GM12874 (cell line): ENCODE data around the gene CAD.
A peak's percentile ranks its signal among the peaks of the same experiment; 100 is the strongest.

Experiments
- TF ChIP-seq, protein P1 (sequence below): IDR thresholded peaks from 2 replicates; pipeline ENCODE4 v1.5.1; 2011; ENCODE audit warnings: low read depth, mild to moderate bottlenecking, control low read depth, low read length, moderate library complexity; ENCODE audit not compliant: insufficient read depth

Gene CAD

DNA sequence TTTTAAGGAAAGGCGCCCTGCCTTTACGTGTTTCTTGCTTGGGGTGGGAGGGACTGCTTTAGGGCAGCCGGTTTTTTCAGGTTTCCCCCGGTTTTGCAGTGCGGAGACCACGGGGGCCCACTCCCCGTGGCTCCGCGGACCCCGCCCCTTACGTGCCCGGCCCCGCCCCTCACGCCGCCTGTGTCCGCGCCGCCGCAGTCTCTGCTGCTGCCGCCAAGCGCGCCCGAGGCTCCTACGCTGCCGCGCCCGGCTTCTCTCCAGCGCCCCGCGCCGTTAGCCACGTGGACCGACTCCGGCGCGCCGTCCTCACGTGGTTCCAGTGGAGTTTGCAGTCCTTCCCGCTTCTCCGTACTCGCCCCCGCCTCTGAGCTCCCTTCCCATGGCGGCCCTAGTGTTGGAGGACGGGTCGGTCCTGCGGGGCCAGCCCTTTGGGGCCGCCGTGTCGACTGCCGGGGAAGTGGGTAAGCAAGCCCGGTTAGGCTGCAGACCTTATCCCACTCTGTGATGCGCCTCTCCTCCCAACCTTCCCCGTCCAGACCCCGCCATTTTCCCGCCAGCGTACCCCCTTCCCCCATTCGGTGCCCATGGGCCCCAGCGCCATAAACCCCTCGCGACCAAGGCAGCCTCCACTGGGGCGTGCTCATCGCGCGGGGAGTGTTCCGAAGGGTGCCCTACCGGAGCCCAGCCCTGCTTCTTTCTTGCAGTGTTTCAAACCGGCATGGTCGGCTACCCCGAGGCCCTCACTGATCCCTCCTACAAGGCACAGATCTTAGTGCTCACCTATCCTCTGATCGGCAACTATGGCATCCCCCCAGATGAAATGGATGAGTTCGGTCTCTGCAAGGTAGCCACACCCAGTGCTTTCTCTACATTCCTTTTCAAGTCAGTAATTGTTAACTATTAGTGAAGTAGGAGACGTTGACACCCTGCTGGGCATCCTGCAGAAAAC, at the start of gene CAD:
CAD (plus strand) TSS at position 197 of the 949 bp plus-strand sequence; CDS start at position 380, 183 bp downstream.
- TF ChIP-seq, protein P1, sequence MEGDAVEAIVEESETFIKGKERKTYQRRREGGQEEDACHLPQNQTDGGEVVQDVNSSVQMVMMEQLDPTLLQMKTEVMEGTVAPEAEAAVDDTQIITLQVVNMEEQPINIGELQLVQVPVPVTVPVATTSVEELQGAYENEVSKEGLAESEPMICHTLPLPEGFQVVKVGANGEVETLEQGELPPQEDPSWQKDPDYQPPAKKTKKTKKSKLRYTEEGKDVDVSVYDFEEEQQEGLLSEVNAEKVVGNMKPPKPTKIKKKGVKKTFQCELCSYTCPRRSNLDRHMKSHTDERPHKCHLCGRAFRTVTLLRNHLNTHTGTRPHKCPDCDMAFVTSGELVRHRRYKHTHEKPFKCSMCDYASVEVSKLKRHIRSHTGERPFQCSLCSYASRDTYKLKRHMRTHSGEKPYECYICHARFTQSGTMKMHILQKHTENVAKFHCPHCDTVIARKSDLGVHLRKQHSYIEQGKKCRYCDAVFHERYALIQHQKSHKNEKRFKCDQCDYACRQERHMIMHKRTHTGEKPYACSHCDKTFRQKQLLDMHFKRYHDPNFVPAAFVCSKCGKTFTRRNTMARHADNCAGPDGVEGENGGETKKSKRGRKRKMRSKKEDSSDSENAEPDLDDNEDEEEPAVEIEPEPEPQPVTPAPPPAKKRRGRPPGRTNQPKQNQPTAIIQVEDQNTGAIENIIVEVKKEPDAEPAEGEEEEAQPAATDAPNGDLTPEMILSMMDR = peak; percentile 21; the same call in 1 of the 2 replicates

DNA sequence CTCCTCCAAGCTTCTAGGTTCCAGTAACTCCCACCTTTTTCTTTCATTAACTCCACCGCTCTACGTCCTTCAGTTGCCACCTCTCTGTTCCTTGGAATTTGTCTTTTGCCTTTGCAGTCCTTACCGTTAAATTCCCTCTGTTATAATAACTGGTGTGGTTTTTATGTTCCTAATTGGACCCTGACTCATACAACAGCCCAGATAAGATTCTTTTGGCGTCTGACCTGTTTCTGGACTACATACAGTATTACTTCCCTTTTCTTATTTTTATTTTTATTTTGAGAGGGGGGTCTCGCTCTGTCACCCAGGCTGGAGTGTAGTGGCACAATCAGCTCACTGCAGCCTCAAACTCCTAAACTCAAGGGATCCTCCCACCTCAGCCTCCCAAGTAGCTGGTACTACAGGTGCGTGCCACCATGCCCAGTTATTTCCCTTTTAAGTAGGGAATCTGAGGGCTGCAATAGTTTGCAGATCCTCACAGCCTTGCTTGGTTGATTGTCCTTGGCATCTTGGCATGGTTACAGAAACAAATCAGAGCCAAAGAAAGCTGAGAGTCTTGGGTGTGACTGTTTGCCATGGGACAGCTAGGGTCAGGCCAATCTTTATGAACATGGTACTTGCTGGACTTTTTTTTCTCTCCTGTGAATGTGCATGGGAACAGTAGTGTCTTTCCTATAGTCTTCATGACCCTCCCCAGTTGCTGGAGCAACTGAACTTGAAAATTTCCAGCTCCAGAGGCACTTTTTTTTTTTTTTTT, 46.4 kb upstream of the CAD start:
- TF ChIP-seq, protein P1 = no peak

GRCh38 chr2:27171351-27171848, 45.8 kb upstream of the CAD start:
- TF ChIP-seq, protein P1 = no peak

DNA sequence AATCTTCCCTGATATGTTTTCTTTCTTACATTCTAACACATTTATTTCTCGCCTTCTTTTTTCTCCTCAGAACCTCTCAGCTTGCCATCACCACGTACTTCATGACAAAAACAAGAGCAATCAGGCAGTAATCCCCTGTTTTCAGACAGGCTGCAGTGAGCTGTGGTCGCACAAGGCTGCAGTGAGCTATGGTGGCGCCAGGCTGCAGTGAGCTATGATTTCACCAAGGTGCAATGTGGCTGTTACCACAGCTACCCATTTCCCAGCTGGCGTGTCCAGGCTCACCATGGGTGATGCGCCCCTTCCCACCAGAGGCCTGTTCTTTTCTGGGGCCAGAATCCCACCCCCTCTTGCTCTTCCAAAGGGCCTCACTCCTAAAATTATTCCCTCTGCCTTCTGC, 42.5 kb upstream of the CAD start:
- TF ChIP-seq, protein P1 = no peak

- TF ChIP-seq, protein P1 = no peak
Measured at GRCh38 chr2:27175330-27175729, 41.8 kb upstream of the CAD start.

GRCh38 chr2:27177441-27178351, 39.5 kb upstream of the CAD start:
- TF ChIP-seq, protein P1 = no peak

GRCh38 chr2:27178469-27178868, 38.7 kb upstream of the CAD start:
- TF ChIP-seq, protein P1 = no peak
